ENCODE results near the gene MPHOSPH6. TPM values are rescaled to one million over a fixed set of nuclear protein-coding genes. Genes with fewer than 3 reads are reported as not detected.

The MPHOSPH6 gene
- total and polyA plus RNA-seq, 2 of the 4 experiments (the other 2 are of a cell fraction), result 5.4 to 15.5 TPM

DNA sequence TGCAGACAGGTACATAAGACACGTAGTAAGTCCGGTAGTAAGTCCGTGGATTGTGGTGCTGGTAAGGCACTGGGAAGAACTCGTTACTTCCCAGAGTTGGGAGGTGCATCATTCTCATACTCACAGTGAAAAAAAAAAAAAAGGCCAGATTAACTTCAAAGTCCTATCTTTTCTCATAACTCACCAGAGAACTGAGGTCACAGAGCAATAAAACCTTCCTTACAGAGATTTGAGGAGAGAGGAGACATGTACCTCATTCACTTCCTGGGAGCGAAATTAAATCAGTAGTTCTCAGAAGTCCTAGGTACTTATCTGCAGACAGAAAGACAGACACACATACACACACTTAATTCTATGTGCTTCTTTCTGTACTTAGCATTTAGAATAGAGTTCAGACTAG lies 22.5 kb downstream of the MPHOSPH6 start:
- Histone ChIP-seq H2BK120ac (ENCODE audit: low read depth, low read length) (no peak overlapping the region), H4K20me1 (ENCODE audit: insufficient read depth, low read length) (0 out of 2 replicates have a peak, but pooled peaks cover 3% of the 10 kb centered on the region), H3K4me3 (ENCODE audit: insufficient read depth, low read depth, low read length) (no peak overlapping the region), H3K4me1 (ENCODE audit: control insufficient read depth, insufficient read depth, low read length) (peaks cover 3% of the 10 kb centered on the region; the same call in 1 of the 2 replicates), H3K4me2 (ENCODE audit: low read depth, low read length) (no peak overlapping the region), H3K14ac (replicated peaks; ENCODE audit: low read depth, low read length) (no peak overlapping the region), H3K23ac (ENCODE audit: low read depth, low read length) (no peak overlapping the region), H3K18ac (ENCODE audit: low read depth, low read length) (no peak overlapping the region), H3K27ac (ENCODE audit: insufficient read depth, low read length) (no peak overlapping the region), H3K9ac (ENCODE audit: low read depth, low read length) (no peak overlapping the region), H3K4ac (ENCODE audit: low read depth, low read length) (no peak overlapping the region), H2BK20ac (ENCODE audit: low read depth, low read length) (no peak overlapping the region), H2BK5ac (ENCODE audit: low read depth, low read length, poor library complexity, severe bottlenecking) (no peak overlapping the region), H2AK9ac (replicated peaks; ENCODE audit: low read depth, low read length, poor library complexity) (no peak overlapping the region), H4K91ac (ENCODE audit: insufficient read depth, low read depth, low read length) (no peak overlapping the region), H4K8ac (ENCODE audit: low read depth in 2 of 2, low read length in 2 of 2) (no peak overlapping the region), H3K9me3 (ENCODE audit: control insufficient read depth, insufficient read depth, low read length) (no peaks in the 10 kb centered on the region), H3K27me3 (ENCODE audit: control insufficient read depth, insufficient read depth, low read length) (no peaks in the 10 kb centered on the region), H3K79me1 (ENCODE audit: low read depth in 1 of 2, low read length in 2 of 2) (peaks cover 0 to 12% of the 10 kb centered on the region in 2 experiments; a peak in 3 of 4 replicates), H3K36me3 (ENCODE audit: control insufficient read depth, insufficient read depth, low read length) (peaks cover 27% of the 10 kb centered on the region), H3K9me1 (ENCODE audit: insufficient read depth, low read length) (peaks cover 7% of the 10 kb centered on the region), H4K5ac (ENCODE audit: low read depth, low read length) (no peak overlapping the region), H3K56ac (ENCODE audit: extremely low read depth, insufficient read depth, low read length) (no peak overlapping the region), H2AK5ac (ENCODE audit: low read depth, low read length) (no peak overlapping the region), H2BK15ac (ENCODE audit: low read depth, low read length) (no peak overlapping the region), H2AFZ (replicated peaks; ENCODE audit: low read length, poor library complexity) (no peak overlapping the region)
- in situ Hi-C loops (cut with MboI; ENCODE audit: low sequenced_read_pairs), result no loop called here
- no TSS peak for BruUV-seq (replicated peaks)
- intact Hi-C loops (cut with micrococcal nuclease), result no loop called here
- CTCF ChIA-PET, result no interaction called here
- POLR2A ChIA-PET (ENCODE audit: unreplicated experiment), result no interaction called here
- no CpG with 5 or more reads among the region's 5 CpGs for WGBS, 2 experiments (ENCODE audit: extremely low coverage in 2 of 2, insufficient read length in 1 of 2)
- no peak for DNase-seq
- no peak for ATAC-seq (ENCODE audit: low read depth)
- dilution Hi-C loops (cut with HindIII; ENCODE audit: low sequenced_read_pairs, unreplicated experiment), result no loop called here
- TF ChIP-seq CEBPB (IDR thresholded peaks at IDR 0.05; ENCODE audit: low read depth, low read length) (no peak), RCOR1 (IDR thresholded peaks at IDR 0.05; ENCODE audit: insufficient replicate concordance, low read length) (no peak)

Data from IMR-90 (cell line).